HL-60 (cell line): ENCODE measurements around the gene BSCL2.

Experiments used
- REST ChIP-seq: IDR thresholded peaks from 2 replicates; pipeline ENCODE4 v1.6.1; 2012; ENCODE audit warnings: low read depth; ENCODE audit not compliant: insufficient replicate concordance
- TF ChIP-seq, protein P1 (sequence below): IDR thresholded peaks from one replicate; pipeline ENCODE4 v1.5.1; 2011; ENCODE audit warnings: low read length, control low read depth, inconsistent platforms; ENCODE audit not compliant: insufficient read depth

DNA sequence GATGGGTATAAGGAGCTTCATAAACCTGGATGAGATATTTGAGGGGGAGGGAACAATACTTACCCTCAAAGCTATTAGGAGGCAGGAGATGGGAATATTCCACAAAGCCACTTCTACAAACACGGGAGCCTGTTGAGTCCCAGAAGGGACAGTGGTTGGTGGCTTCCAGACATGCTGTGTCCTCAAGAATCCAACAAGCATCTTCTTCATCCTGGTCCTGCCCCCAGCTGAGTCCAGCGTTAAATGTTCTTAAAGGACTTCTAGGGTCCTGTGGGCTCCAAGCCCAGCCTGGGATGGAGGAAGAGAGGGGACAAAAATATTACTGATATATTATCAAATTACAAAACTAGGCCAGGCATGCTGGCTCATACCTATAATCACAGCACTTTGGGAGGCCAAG lies 39.8 kb downstream of the BSCL2 start:
- TF ChIP-seq, protein P1, sequence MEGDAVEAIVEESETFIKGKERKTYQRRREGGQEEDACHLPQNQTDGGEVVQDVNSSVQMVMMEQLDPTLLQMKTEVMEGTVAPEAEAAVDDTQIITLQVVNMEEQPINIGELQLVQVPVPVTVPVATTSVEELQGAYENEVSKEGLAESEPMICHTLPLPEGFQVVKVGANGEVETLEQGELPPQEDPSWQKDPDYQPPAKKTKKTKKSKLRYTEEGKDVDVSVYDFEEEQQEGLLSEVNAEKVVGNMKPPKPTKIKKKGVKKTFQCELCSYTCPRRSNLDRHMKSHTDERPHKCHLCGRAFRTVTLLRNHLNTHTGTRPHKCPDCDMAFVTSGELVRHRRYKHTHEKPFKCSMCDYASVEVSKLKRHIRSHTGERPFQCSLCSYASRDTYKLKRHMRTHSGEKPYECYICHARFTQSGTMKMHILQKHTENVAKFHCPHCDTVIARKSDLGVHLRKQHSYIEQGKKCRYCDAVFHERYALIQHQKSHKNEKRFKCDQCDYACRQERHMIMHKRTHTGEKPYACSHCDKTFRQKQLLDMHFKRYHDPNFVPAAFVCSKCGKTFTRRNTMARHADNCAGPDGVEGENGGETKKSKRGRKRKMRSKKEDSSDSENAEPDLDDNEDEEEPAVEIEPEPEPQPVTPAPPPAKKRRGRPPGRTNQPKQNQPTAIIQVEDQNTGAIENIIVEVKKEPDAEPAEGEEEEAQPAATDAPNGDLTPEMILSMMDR: no peak
- no peak for TF ChIP-seq REST
